WTC11 (cell line): Measurements from ENCODE around the gene TMEM217.

Experiments used
- ARID4B ChIP-seq: sonication (generic); formaldehyde crosslinking; IDR thresholded peaks from 2 replicates; pipeline ENCODE4 v1.8.0; 2023; ENCODE audit warnings: missing genetic modification reagents, mild to moderate bottlenecking, borderline replicate concordance
- CTCF ChIP-seq: fragments of 200-600 bp; IDR thresholded peaks from 2 replicates; pipeline ENCODE4 v1.8.0; 2022; ENCODE audit warnings: antibody characterized with exemption
- EMX1 ChIP-seq: fragments of 250-450 bp; sonication (Bioruptor Pico); IDR thresholded peaks from 2 replicates; pipeline ENCODE4 v1.8.0; 2021; ENCODE audit warnings: mild to moderate bottlenecking
- FOXP1 ChIP-seq: sonication (generic); formaldehyde crosslinking; IDR thresholded peaks from 2 replicates; pipeline ENCODE4 v1.8.0; 2022; ENCODE audit warnings: missing genetic modification reagents, mild to moderate bottlenecking, moderate library complexity, borderline replicate concordance
- FOXP4 ChIP-seq: sonication (generic); formaldehyde crosslinking; IDR thresholded peaks from 2 replicates; pipeline ENCODE4 v1.8.0; 2022; ENCODE audit warnings: mild to moderate bottlenecking, missing genetic modification reagents
- IRF2 ChIP-seq: sonication (generic); formaldehyde crosslinking; IDR thresholded peaks from 2 replicates; pipeline ENCODE4 v1.8.0; 2022; ENCODE audit warnings: low read depth, missing genetic modification reagents, borderline replicate concordance
- JAZF1 ChIP-seq: fragments of 250-450 bp; sonication (Bioruptor Pico); IDR thresholded peaks from 2 replicates; pipeline ENCODE4 v1.9.0; 2021; ENCODE audit warnings: moderate library complexity, mild to moderate bottlenecking, inconsistent platforms
- MAX ChIP-seq: sonication (generic); formaldehyde crosslinking; IDR thresholded peaks from 2 replicates; pipeline ENCODE4 v1.8.0; 2022; ENCODE audit warnings: mild to moderate bottlenecking, missing genetic modification reagents
- NFATC4 ChIP-seq: fragments of 250-450 bp; sonication (Bioruptor Pico); IDR thresholded peaks from 2 replicates; pipeline ENCODE4 v1.9.0; 2021; ENCODE audit warnings: mild to moderate bottlenecking
- NR2C2 ChIP-seq: sonication (generic); formaldehyde crosslinking; IDR thresholded peaks from 2 replicates; pipeline ENCODE4 v1.8.0; 2022; ENCODE audit warnings: mild to moderate bottlenecking, missing genetic modification reagents
- RELA ChIP-seq: sonication (generic); formaldehyde crosslinking; IDR thresholded peaks from 2 replicates; pipeline ENCODE4 v1.8.1; 2022; ENCODE audit warnings: missing genetic modification reagents, mild to moderate bottlenecking, borderline replicate concordance
- TEAD4 ChIP-seq: sonication (generic); formaldehyde crosslinking; IDR thresholded peaks from 2 replicates; pipeline ENCODE4 v1.8.0; 2022; ENCODE audit warnings: mild to moderate bottlenecking, missing genetic modification reagents
- ZNF281 ChIP-seq: sonication (generic); formaldehyde crosslinking; IDR thresholded peaks from 2 replicates; pipeline ENCODE4 v1.8.0; 2023; ENCODE audit warnings: mild to moderate bottlenecking, missing genetic modification reagents

- no peak for TF ChIP-seq CTCF
- TF ChIP-seq FOXP1 (CRISPR knock-in tag), result no peak
- no peak for TF ChIP-seq MAX (CRISPR knock-in tag)
- no peak for TF ChIP-seq IRF2 (CRISPR knock-in tag)
- TF ChIP-seq FOXP4 (CRISPR knock-in tag), result no peak
- TF ChIP-seq TEAD4 (CRISPR knock-in tag), result no peak
- no peak for TF ChIP-seq ARID4B
- no peak for TF ChIP-seq EMX1 (CRISPR knock-in tag)
- no peak for TF ChIP-seq NR2C2 (CRISPR knock-in tag)
- TF ChIP-seq JAZF1, result no peak
- TF ChIP-seq RELA, result no peak
- no peak for TF ChIP-seq NFATC4 (CRISPR knock-in tag)
- no peak for TF ChIP-seq ZNF281 (CRISPR knock-in tag)
These were observed 45.2 kb upstream of the TMEM217 start for GRCh38 chr6:37303091-37303660.
